SK-N-SH treated with all-trans-retinoic acid at 6 μM for 48 hours (cell line): ENCODE results near the gene ASIC1.

Experiments used
- ARNTL ChIP-seq: fragments of 450-650 bp; formaldehyde crosslinking; IDR thresholded peaks from 2 replicates; pipeline ENCODE4 v1.5.0; 2020; ENCODE audit warnings: low read depth, mild to moderate bottlenecking, moderate library complexity, borderline replicate concordance
- CREB5 ChIP-seq: fragments of 250-450 bp; sonication (Bioruptor Pico); IDR thresholded peaks from 2 replicates; pipeline ENCODE4 v1.5.1; 2020; ENCODE audit warnings: low read depth, mild to moderate bottlenecking, moderate library complexity
- CSDC2 ChIP-seq: fragments of 250-450 bp; sonication (Bioruptor Pico); IDR thresholded peaks from 2 replicates; pipeline ENCODE4 v1.5.0; 2020; ENCODE audit warnings: mild to moderate bottlenecking, moderate library complexity
- ESRRG ChIP-seq: fragments of 250-450 bp; sonication (Bioruptor Pico); IDR thresholded peaks from 2 replicates; pipeline ENCODE4 v1.6.1; 2021; ENCODE audit warnings: mild to moderate bottlenecking
- GLIS3 ChIP-seq: fragments of 250-450 bp; sonication (Bioruptor Pico); IDR thresholded peaks from 2 replicates; pipeline ENCODE4 v1.5.0; 2020; ENCODE audit warnings: mild to moderate bottlenecking, moderate library complexity
- ISL1 ChIP-seq: fragments of 250-450 bp; sonication (Bioruptor Pico); IDR thresholded peaks from 2 replicates; pipeline ENCODE4 v2.1.2; 2022; ENCODE audit warnings: mild to moderate bottlenecking, moderate library complexity
- PATZ1 ChIP-seq: fragments of 250-450 bp; sonication (Bioruptor Pico); IDR thresholded peaks from 2 replicates; pipeline ENCODE4 v1.8.0; 2020; ENCODE audit warnings: mild to moderate bottlenecking, moderate library complexity, borderline replicate concordance
- RARB ChIP-seq: fragments of 250-450 bp; sonication (Bioruptor Pico); IDR thresholded peaks from 2 replicates; pipeline ENCODE4 v1.8.0; 2021; ENCODE audit warnings: mild to moderate bottlenecking, moderate library complexity
- TCF4 ChIP-seq: fragments of 250-450 bp; sonication (Bioruptor Pico); IDR thresholded peaks from 2 replicates; pipeline ENCODE4 v1.8.0; 2021; ENCODE audit warnings: mild to moderate bottlenecking, moderate library complexity, borderline replicate concordance
- TSHZ2 ChIP-seq: fragments of 250-450 bp; sonication (Bioruptor Pico); IDR thresholded peaks from 2 replicates; pipeline ENCODE4 v1.5.0; 2020; ENCODE audit warnings: mild to moderate bottlenecking, moderate library complexity
- ZFP30 ChIP-seq: fragments of 450-650 bp; formaldehyde crosslinking; IDR thresholded peaks from 2 replicates; pipeline ENCODE4 v1.5.0; 2022; ENCODE audit warnings: mild to moderate bottlenecking, moderate library complexity
- ZNF8 ChIP-seq: fragments of 450-650 bp; formaldehyde crosslinking; IDR thresholded peaks from 2 replicates; pipeline ENCODE4 v1.5.0; 2020; ENCODE audit warnings: mild to moderate bottlenecking, moderate library complexity

- no peak for TF ChIP-seq ZFP30 (CRISPR knock-in tag)
- no peak for TF ChIP-seq CREB5 (CRISPR knock-in tag)
- TF ChIP-seq ESRRG (CRISPR knock-in tag), result no peak
- no peak for TF ChIP-seq ZNF8
- no peak for TF ChIP-seq GLIS3 (CRISPR knock-in tag)
- TF ChIP-seq PATZ1 (CRISPR knock-in tag), result no peak
- TF ChIP-seq TCF4 (CRISPR knock-in tag), result no peak
- no peak for TF ChIP-seq CSDC2
- TF ChIP-seq ARNTL, result no peak
- no peak for TF ChIP-seq ISL1 (CRISPR knock-in tag)
- no peak for TF ChIP-seq TSHZ2 (CRISPR knock-in tag)
- no peak for TF ChIP-seq RARB (CRISPR knock-in tag)
These were observed 8.4 kb downstream of the ASIC1 start for GRCh38 chr12:50065726-50066310.
